HG02973 (cell line): ENCODE measurements around the gene SMC4.

Experiments
- ATAC-seq: cut with Tn5 transposase; IDR thresholded peaks from one replicate; pipeline ENCODE4 v1.9.1; 2021; ENCODE audit warnings: moderate library complexity; ENCODE audit not compliant: unreplicated experiment

Gene SMC4

DNA sequence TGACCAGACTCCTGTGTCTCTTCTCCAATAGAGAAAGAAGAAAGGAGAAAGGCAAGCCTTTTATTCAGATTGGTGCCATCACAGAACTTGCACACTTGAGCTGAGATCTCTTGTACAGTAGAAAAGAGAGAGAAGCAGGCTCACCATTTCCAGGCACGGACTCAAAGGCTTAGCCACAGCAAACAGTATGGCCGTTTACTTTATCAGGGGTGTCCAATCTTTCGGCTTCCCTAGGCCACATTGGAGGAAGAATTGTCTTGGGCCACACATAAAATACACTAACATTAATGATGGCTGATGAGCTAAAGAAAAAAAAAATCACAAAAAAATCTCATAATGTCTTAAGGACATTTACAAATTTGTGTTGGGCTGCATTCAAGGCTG is 5.4 kb upstream of the SMC4 start:
- no peak for ATAC-seq

DNA sequence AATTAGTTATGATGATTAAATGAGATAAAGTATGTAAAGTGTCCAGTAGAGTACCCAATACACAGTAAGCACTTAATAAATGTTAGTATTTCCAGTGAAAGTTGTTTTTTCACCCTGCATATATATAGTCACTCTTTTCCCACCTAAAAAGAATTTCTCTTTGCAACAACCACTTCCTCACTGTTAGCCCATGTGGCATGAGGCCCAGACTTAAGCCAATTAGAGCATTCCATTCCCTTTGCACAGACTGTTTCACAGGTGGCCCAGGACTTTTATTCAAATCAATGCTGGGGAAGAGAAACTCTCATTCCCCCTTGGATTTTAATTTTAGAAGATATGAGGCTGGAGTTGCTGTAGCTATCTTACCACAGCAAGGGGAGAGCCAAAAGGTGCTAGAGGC is 4.2 kb upstream of the SMC4 start:
- ATAC-seq = no peak

DNA sequence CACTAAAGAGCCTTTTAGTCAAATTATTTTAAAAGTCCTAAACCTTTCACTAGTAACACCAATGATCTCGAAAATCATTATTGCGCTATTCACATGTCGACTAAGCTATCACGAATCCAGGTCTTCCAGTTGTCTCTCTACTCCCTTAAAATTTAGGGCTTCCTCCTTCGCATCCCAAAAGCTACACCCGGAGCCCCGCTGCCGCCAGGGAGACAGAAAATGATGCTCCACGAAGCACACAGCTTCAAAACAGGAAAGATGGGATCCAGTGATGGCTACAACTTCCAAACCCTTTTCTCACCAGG is 678 bp upstream of the SMC4 start:
- peak; percentile 3 for ATAC-seq

DNA sequence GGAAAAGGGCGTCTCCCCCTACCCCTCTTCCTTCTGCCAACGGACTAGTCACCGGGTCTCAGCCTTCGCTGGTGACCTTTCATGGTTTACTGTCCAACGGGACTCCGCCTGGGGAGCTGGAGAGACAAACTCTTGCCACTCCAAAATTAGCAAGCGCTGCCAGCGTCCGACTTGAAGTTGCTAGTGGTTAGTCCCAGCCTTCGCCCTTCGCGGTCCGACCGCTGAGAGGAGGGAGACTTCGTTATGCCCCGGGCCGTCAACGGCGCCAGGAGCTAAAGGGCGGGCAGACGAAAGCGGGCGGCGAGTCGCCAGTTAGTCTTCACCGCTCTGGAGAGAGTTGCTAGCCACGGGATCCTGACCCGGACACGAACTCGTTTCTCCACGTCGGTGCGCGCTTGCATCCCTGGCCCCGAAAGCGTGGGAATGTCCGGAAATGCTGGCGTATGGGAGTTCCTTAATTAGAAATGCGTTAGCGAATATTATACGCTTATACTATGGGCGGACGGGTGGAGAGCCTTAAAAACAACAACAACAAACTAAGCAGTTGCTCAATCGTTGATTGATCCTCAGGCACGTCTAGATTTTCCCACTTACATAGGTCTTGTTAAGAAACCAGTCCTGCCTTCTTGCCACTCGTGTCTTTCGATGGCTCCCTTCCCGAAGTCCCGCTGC is 716 bp downstream of the SMC4 start:
- ATAC-seq = peak; percentile 12

DNA sequence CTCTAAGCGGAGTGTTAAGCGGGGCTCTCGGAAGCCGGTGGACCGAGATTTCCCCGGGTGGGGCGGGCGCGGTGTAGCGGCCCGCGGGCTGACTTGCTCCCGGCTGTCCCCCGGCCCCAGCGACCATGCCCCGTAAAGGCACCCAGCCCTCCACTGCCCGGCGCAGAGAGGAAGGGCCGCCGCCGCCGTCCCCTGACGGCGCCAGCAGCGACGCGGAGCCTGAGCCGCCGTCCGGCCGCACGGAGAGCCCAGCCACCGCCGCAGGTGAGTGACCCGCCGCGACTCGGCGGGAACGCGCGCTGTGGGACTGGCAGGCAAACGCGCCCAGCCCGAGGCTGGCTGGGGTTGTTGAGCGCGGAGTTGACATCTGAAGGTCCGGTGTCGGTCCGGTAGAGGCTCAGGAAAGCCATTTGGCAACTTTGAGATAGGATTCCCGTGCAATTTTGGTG is 1.3 kb downstream of the SMC4 start:
- ATAC-seq = no peak

DNA sequence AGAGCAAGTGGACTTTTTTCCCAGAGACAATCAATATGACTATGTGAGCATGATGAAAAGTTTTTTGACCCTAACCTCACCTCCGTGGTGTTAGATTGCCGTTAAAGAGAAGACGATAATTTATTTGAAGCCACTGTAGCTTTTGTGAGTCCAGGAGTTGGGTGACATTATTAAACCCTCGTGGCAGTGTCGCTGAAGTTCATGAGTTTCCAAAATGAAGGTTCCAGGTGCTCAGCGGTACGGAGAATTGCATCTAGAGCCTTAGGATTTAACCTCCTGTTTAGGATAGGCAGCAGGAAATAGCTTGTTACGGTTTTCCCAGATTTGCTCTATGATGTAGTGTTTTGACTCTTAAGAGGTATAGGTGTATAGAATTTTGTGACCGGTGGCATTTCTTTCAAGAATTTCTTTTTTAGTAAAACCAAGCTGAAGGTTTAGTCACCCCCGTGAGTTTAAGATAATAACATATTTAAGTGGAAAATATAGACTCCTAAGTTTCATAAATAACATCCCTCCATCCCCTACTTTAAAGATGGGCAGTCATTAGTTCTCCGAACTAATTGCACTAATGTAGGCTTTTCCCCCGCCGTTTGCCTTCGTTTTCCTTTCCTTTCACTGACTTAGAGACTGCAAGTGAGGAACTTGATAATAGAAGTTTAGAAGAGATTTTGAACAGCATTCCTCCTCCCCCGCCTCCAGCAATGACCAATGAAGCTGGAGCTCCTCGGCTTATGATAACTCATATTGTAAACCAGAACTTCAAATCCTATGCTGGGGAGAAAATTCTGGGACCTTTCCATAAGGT is 2.0 kb downstream of the SMC4 start:
- ATAC-seq = no peak

DNA sequence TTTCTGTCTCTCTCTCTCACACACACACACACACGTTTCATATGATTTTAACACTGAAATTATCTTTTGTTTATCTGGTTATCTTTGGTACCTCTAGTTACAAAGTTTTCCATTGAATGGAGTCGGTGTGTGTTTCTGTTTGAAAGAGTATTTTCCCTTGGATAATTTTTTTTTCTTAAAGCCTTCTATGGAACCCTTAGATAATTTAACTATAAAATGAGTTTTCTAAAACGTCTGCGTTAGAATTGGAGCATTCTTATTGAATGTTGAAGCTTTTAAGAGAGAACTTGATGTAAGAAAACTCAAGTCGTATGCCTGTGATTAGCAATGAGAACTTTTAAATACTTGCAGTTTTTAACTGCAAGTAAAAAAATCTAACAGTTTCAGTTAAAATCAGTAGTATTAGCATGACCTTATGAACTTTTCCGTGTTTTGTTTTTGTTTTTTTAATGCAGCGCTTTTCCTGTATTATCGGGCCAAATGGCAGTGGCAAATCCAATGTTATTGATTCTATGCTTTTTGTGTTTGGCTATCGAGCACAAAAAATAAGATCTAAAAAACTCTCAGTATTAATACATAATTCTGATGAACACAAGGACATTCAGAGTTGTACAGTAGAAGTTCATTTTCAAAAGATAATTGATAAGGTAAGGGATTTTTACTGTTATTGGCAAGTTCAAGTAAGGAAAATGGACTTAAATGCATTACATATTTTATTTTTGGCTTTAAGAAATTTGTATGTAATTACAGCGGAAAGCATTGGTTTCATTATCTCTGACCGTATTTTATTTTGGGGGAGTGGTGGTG is 3.0 kb downstream of the SMC4 start:
- ATAC-seq = no peak

DNA sequence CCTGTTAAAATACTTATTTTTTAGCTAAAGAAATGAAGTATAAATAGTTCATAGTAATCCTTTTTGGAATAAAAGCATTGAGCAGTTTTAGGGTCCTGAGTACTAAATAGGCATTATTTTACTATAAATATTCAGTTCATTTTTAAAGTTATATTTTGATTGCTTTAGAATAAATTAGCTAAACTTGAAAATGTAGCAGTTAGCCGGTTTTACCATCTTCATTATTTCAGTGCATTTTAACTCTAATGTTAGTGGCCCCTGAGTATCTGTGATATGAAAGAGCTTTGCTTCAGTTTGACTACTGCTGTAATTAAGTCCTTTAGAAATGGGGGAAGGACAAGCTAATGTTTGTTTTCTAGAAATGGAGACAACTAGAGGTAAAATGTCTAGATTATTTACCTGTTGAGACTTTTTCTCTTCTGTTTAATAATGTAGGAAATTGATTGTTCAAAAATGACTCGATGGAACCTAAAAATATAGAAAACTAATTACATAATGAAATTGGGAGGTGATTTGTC is 3.6 kb downstream of the SMC4 start:
- ATAC-seq = no peak

DNA sequence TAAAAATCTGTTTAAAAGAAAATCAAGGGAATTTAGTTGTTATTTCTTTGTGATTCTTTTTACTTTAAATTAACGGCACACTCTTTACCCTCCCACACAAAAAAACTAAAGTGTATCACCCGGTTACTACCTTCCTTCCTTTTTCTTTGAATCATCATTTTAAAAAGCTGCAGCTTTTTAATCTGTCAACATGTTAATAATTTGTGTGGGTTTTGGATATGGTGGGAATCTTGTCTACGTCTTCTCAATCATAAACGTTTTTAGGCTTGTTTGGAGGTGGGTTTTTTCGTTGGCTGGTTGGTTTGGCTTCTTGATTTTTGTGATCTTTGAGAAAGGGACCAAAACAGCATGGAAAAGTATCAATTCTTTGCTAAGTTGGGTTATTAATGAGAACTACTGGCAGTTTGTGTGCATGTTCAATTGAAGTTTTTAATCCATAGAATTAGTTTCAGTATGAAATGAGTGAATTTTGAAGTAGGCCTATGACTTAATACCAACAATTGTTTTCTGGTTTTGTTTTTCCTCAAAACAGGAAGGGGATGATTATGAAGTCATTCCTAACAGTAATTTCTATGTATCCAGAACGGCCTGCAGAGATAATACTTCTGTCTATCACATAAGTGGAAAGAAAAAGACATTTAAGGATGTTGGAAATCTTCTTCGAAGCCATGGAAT is 4.5 kb downstream of the SMC4 start:
- no peak for ATAC-seq

DNA sequence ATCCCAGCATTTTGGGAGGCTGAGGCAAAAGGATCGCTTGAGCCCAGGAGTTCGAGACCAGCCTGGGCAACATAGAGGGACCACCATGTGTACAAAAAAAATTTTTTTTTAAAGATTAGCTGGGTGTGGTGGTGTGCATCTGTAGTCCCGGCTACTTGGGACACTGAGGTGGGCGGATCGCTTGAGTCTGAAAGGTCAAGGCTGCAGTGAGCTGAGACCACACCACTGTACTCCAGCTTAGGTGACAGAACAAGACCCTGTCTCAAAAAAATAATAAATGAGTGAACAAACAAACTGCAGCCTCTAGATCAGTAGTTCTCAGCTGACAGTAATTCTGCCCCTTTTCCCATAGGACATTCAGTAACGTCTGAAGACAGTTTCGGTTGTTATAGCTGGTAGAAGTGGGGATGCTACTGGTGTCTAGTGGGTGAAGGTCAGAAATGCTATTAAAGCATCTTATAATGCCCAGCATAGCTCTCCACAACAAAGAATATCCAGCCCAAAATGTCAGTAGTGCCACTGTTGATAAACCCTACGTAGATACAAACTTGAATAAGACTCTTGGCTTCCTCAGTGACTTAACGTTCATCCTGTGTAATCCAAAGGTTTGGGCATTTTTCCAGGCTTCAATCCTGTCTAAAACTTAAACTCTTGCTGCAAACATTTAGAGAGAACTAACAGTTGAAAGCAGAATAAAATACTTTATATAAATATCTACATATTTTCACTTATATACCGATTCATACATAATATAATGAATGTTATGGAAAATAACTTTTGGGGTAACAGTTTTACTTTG is 10.6 kb downstream of the SMC4 start:
- no peak for ATAC-seq

DNA sequence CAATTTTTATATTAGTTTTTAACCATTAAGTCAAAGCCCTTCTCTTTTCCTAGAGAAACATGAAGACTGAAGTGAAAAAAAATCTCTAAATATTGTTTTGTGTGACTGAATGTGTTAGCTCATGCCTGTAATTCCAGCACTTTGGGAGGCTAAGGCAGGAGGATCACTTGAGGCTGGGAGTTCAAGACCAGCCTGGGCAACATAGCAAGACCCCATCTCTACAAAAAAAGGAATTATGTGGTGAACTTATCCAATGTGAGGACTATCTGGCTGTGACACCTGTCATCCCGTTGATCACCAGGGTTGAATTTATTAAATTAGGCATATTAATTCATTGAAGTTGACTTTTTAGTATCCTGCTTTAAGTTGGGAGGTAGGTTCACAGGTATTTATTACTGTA is 13.0 kb downstream of the SMC4 start:
- ATAC-seq = no peak

DNA sequence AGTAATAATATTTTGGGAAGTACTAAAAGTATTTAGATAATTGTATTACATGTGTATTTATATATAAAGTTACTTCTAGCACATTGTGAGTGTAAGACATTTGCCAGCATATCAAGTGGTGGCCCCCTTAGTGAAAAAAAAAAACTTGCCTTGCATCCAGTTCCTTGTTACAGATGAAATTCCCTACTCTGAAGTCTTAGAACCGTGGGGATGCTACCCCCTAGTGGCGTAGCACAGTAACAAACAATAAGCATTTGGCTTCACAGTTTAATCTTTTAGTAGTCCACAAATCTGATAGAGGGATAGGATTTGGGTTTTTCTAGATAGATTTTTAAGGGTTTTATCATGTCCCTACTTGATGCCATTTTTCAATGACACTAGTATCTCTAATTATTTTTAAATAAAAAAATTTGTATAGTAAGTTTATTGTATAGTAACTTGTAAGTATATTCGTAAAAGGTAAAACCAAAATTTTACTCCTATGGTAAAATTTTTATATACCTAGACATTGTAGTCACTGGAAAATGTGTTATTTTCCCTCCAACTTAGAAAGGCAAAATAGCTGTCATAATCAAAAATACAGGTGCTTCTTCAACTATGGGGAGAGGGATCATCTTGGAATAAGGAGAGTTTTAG is 14.3 kb downstream of the SMC4 start:
- ATAC-seq = peak; percentile 78

DNA sequence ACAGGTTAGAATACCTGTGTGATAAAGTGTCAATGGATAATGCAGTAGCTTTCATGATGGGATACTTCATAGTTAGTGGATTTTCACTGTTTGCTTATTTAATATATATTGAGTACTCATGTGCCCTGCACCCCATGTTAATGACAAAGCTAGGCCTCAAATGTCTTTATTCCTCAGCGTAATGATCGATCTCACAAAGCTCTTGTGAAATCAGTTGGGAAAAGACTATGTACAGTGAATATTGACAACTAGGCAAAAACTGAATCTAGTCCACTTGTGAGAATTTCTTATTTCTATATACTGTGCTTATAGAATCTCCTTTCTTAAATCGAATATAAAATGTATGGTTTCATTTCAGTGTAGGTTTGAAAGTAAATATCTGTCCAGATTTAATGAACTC is 17.9 kb downstream of the SMC4 start:
- ATAC-seq = no peak

DNA sequence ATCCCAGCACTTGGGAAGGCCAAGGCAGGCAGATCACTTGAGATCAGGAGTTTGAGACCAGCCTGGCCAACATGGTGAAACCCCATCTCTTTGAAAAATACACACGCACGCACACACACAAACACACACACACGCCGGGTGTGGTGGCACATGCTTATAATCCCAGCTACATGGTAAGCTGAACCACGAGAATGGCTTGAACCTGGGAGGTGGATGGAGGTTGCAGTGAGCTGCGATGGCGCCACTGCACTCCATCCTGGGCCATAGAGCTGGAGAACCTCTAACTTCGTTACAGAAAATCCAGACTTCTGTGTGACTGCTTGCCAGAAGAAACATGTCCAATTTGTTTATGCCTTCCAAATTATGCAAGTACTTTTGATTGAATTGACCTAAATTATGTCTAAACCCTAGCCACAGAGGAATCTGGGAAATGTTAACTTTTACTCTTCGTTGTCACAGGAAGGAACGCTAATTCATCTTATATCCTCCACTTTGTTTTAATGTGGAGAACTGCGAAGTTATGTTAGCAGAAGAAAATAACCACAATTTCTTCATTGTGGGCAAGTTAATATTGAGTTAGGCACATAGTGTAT is 28.5 kb downstream of the SMC4 start:
- no peak for ATAC-seq

DNA sequence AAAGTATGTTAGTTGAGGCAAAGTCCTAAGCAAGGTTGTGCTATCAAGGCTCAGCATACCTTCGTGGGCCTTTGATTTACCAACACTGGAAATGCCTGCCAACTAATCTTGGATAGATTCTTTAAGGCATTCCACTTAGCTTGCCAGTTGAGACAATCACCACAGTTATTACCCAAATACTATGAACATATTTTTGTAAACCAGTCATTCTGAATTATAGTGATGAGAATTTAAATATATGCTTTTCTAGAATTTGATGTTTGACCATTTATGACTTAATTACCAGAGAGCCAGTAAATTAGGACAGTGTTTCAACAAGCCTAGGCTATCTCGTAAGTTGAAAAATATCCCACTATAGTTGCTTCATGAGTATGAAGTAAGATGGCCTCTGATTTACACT is 34.6 kb downstream of the SMC4 start:
- no peak for ATAC-seq

DNA sequence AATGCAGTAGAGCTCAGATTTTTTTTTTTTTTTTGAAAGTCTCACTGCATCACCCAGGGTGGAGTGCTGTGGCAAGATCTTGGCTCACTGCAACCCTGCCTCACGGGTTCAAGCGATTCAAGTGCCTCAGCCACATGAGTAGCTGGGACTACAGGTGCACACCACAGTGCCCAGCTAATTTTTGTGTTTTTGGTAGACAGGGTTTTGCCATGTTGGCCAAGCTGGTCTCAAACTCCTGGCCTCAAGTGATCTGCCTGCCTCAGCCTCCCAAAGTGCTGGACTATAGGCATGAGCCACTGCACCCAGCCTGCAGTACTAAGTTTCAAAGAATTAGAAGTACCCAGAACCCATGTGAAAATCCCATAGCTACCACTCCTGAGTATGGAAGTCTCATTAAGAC is 35.6 kb downstream of the SMC4 start:
- ATAC-seq = no peak

DNA sequence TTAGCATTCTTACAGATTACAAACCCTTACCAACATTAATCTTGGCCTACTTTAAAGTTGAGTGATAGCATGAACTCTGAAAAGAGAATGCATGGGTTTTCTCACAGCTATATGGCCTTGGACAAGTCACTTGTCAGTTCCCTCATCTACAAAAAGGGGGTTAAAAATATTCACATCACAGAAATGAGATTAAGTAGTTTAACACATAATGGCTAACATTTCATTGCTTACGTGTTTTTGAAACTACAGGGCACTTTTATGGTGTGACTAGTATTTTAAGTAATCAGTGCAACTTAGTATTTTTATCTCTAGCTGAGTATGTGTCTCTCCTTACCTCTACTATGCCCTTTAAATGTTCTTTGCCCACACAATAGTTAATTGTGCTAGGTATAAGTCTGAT is 36.3 kb downstream of the SMC4 start:
- no peak for ATAC-seq

DNA sequence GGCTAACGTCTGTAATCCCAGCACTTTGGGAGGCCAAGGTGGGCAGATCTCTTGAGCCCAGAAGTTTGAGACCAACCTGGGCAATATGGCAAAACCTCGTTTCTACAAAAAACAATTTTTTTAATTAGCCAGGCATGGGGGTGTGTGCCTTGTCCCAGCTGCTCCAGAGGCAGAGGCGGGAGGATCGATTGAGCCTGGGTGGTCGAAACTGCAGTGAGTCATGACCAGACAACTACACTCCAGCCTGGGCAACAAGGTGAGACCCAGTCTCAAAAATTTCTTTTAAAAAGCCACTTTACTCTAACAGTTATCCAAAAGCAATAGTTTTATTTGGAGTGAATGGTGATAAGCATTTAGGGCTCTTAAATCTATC is 37.6 kb downstream of the SMC4 start:
- no peak for ATAC-seq

DNA sequence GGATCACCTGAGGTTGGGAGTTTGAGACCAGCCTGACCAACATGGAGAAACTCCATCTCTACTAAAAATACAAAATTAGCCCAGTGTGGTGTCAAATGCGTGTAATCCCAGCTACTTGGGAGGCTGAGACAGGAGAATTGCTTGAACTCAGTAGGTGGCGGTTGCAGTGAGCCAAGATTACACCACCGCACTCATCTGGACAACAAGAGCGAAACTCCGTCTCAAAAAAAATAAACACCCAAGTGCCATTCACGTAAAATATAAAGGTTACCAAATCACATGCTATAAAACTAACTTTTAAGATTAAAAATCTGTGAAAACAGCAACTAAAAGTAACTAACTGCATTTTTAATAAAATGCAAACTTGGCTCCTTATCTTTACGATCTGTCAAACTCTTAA is 41.2 kb downstream of the SMC4 start:
- no peak for ATAC-seq

DNA sequence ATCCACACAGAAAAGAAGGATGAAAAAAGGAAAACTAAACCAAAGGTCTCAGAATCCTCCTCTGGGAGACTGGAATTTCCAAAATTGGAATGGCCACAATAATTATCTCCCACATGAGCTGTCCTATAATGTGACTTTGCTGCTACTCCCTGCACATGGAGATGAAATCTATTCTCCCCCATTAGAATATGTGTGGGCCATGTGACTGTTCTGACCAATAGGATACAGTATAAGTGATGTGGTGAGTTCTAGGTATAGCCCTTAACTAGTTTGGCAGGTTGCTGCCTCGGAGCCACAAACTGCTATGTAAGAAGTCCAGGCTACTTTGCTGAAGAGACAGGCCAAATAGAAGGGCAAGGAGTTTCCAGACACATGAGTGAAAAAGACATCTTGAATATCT is 45.0 kb downstream of the SMC4 start:
- ATAC-seq = no peak
